NB4 (cell line): Measurements from ENCODE around the gene TLCD5.

Source experiments
- DNase-seq: peaks from one replicate; pipeline ENCODE4 v3.0.0; 2010; ENCODE audit warnings: low read depth
- H3K4me3 ChIP-seq: one replicate; pipeline ENCODE4 v1.5.1; 2011; ENCODE audit warnings: mild to moderate bottlenecking, low read depth, low read length, moderate library complexity
- CTCF ChIP-seq: IDR thresholded peaks from one replicate; pipeline ENCODE4 v1.5.1; 2012; ENCODE audit warnings: low read depth, low read length
- MAX ChIP-seq: IDR thresholded peaks from 2 replicates; pipeline ENCODE4 v1.6.1; 2011; ENCODE audit warnings: low read depth, low read length
- MYC ChIP-seq: IDR thresholded peaks from 2 replicates; pipeline ENCODE4 v1.6.1; 2011; ENCODE audit warnings: low read depth, low read length
- POLR2A ChIP-seq: IDR thresholded peaks from 2 replicates; pipeline ENCODE4 v1.6.1; 2011; ENCODE audit warnings: mild to moderate bottlenecking; ENCODE audit not compliant: insufficient read length; ENCODE audit errors: extremely low read depth

TLCD5 gene

GRCh38 chr11:120295099-120295498 lies 30.0 kb upstream of the TLCD5 start:
- H3K4me3 ChIP-seq: no peak overlapping the region
- TF ChIP-seq MAX (no peak), POLR2A (no peak), CTCF (no peak), MYC (no peak)
- no peak for DNase-seq

- DNase-seq: no peak
- no peak overlapping the region for H3K4me3 ChIP-seq
- TF ChIP-seq MAX: no peak
- TF ChIP-seq MYC: no peak
Observed at GRCh38 chr11:120296554-120296953, 28.5 kb upstream of the TLCD5 start.

GRCh38 chr11:120298461-120298860 lies 26.6 kb upstream of the TLCD5 start:
- H3K4me3 ChIP-seq: no peak overlapping the region
- no peak for TF ChIP-seq CTCF
- no peak for TF ChIP-seq POLR2A
- TF ChIP-seq MYC: no peak
- DNase-seq: no peak

- TF ChIP-seq POLR2A (no peak), CTCF (no peak), MYC (no peak), MAX (no peak)
- no peak overlapping the region for H3K4me3 ChIP-seq
- no peak for DNase-seq
Observed at GRCh38 chr11:120302001-120302805, 22.9 kb upstream of the TLCD5 start.

GRCh38 chr11:120303004-120303637 lies 22.0 kb upstream of the TLCD5 start:
- peak; percentile 35 for TF ChIP-seq MYC
- TF ChIP-seq CTCF: peak; percentile 98
- peak; percentile 61; the same call in 1 of the 2 replicates for TF ChIP-seq MAX
- no peak for TF ChIP-seq POLR2A
- peak; percentile 81 for DNase-seq
- no peak overlapping the region for H3K4me3 ChIP-seq

- H3K4me3 ChIP-seq: no peak overlapping the region
- TF ChIP-seq MAX: no peak
- DNase-seq: peak; percentile 19
Observed at GRCh38 chr11:120304526-120304925, 20.6 kb upstream of the TLCD5 start.
